ENCODE data around the gene THSD8.
A peak's percentile ranks its signal among the peaks of the same experiment; 100 is the strongest.

The THSD8 gene

GRCh38 chr19:12821761-12822160 is 19.9 kb downstream of the THSD8 start:
- TF ChIP-seq CTCF (IDR thresholded peaks at IDR 0.05; ENCODE audit: borderline replicate concordance, extremely low read depth, low read length, poor library complexity, severe bottlenecking) (no peak), EZH2 (IDR thresholded peaks at IDR 0.05; ENCODE audit: borderline replicate concordance, low read depth, low read length, severe bottlenecking) (no peak)
- Histone ChIP-seq H3K27me3 (ENCODE audit: insufficient read depth, low read length, poor library complexity) (no peaks in the 10 kb centered on the region), H3K27ac (ENCODE audit: low read length) (no peak overlapping the region), H3K79me2 (ENCODE audit: insufficient read depth, low read length) (no peaks in the 10 kb centered on the region), H3K9ac (ENCODE audit: low read depth, low read length) (no peak overlapping the region), H3K4me1 (ENCODE audit: insufficient read depth, low read length) (no peaks in the 10 kb centered on the region), H4K20me1 (ENCODE audit: insufficient read depth, low read length) (no peaks in the 10 kb centered on the region), H2AFZ (ENCODE audit: low read depth, low read length) (no peak overlapping the region), H3K4me3 (ENCODE audit: low read depth in 1 of 2, low read length in 2 of 2) (no peak overlapping the region), H3K36me3 (ENCODE audit: insufficient read depth, low read length) (no peaks in the 10 kb centered on the region), H3K4me2 (ENCODE audit: insufficient read depth, low read length) (no peak overlapping the region), H3K9me3 (ENCODE audit: insufficient read depth, low read length, severe bottlenecking) (no peaks in the 10 kb centered on the region)
- DNase-seq = no peak
- ATAC-seq (ENCODE audit: insufficient read depth, low read depth) = no peak

GRCh38 chr19:12825254-12826131 is 23.6 kb downstream of the THSD8 start:
- ATAC-seq (ENCODE audit: insufficient read depth, low read depth) (no peak), DNase-seq (no peak)
- H3K27ac ChIP-seq (ENCODE audit: low read length) = no peak overlapping the region
- H3K9me3 ChIP-seq (ENCODE audit: insufficient read depth, low read length, severe bottlenecking) = no peaks in the 10 kb centered on the region
- H3K4me2 ChIP-seq (ENCODE audit: insufficient read depth, low read length) = no peak overlapping the region
- H3K4me1 ChIP-seq (ENCODE audit: insufficient read depth, low read length) = peaks cover 7% of the 10 kb centered on the region
- H4K20me1 ChIP-seq (ENCODE audit: insufficient read depth, low read length) = no peaks in the 10 kb centered on the region
- H3K9ac ChIP-seq (ENCODE audit: low read depth, low read length) = no peak overlapping the region
- H3K79me2 ChIP-seq (ENCODE audit: insufficient read depth, low read length) = no peaks in the 10 kb centered on the region
- no peak overlapping the region for H3K4me3 ChIP-seq (ENCODE audit: low read depth in 1 of 2, low read length in 2 of 2)
- TF ChIP-seq CTCF (IDR thresholded peaks at IDR 0.05; ENCODE audit: borderline replicate concordance, extremely low read depth, low read length, poor library complexity, severe bottlenecking) (no peak), EZH2 (IDR thresholded peaks at IDR 0.05; ENCODE audit: borderline replicate concordance, low read depth, low read length, severe bottlenecking) (no peak)
- H3K27me3 ChIP-seq (ENCODE audit: insufficient read depth, low read length, poor library complexity) = no peaks in the 10 kb centered on the region
- no peak overlapping the region for H2AFZ ChIP-seq (ENCODE audit: low read depth, low read length)
- no peaks in the 10 kb centered on the region for H3K36me3 ChIP-seq (ENCODE audit: insufficient read depth, low read length)

GRCh38 chr19:12828494-12828893 is 26.6 kb downstream of the THSD8 start:
- Histone ChIP-seq H3K9ac (ENCODE audit: low read depth, low read length) (peak overlapping the region; percentile 13), H3K4me3 (ENCODE audit: low read depth in 1 of 2, low read length in 2 of 2) (peak overlapping the region in 1 of 2 experiments; percentile 47; a peak in 2 of 4 replicates), H2AFZ (ENCODE audit: low read depth, low read length) (peak overlapping the region; percentile 50; the same call in 1 of the 2 replicates), H3K4me1 (ENCODE audit: insufficient read depth, low read length) (peaks cover 19% of the 10 kb centered on the region), H3K4me2 (ENCODE audit: insufficient read depth, low read length) (peak overlapping the region; percentile 64), H4K20me1 (ENCODE audit: insufficient read depth, low read length) (peaks cover 7% of the 10 kb centered on the region), H3K27me3 (ENCODE audit: insufficient read depth, low read length, poor library complexity) (no peaks in the 10 kb centered on the region), H3K79me2 (ENCODE audit: insufficient read depth, low read length) (no peaks in the 10 kb centered on the region), H3K9me3 (ENCODE audit: insufficient read depth, low read length, severe bottlenecking) (no peaks in the 10 kb centered on the region), H3K36me3 (ENCODE audit: insufficient read depth, low read length) (no peaks in the 10 kb centered on the region), H3K27ac (ENCODE audit: low read length) (no peak overlapping the region; the same call in 1 of the 2 replicates)
- no peak for TF ChIP-seq CTCF (IDR thresholded peaks at IDR 0.05; ENCODE audit: borderline replicate concordance, extremely low read depth, low read length, poor library complexity, severe bottlenecking)
- no peak for TF ChIP-seq EZH2 (IDR thresholded peaks at IDR 0.05; ENCODE audit: borderline replicate concordance, low read depth, low read length, severe bottlenecking)
- peak; percentile 93 for ATAC-seq (ENCODE audit: insufficient read depth, low read depth)
- DNase-seq = peak; percentile 85
